Neural cell (in vitro differentiated cells): ENCODE measurements around the gene MEMO1. TPM values are rescaled to one million over a fixed set of nuclear protein-coding genes. Genes with fewer than 3 reads are reported as not detected.

Experiments used
- H2AFZ ChIP-seq: fragments of 200-600, 300-800 bp; sonication (generic), shearing (Covaris generic); 2 replicates; pipeline ENCODE4 v1.6.0; 2014; ENCODE audit warnings: low read depth, mild to moderate bottlenecking, antibody characterized with exemption, low read length, moderate library complexity
- H3F3A ChIP-seq: fragments of 200-600 bp; shearing (Covaris generic); 2 replicates; pipeline ENCODE4 v1.6.1; 2016; ENCODE audit warnings: mild to moderate bottlenecking, moderate library complexity, mixed read lengths, antibody characterized with exemption, low read length; ENCODE audit not compliant: insufficient read depth, poor library complexity, severe bottlenecking
- H3K27ac ChIP-seq: fragments of 200-600, 300-800 bp; sonication (generic), shearing (Covaris generic); 2 replicates; pipeline ENCODE4 v1.5.1; 2014; ENCODE audit warnings: mild to moderate bottlenecking, low read length, moderate library complexity
- H3K27me3 ChIP-seq: fragments of 300-800, 200-600 bp; sonication (generic), shearing (Covaris generic); 2 replicates; pipeline ENCODE4 v1.6.0; 2014; ENCODE audit warnings: mild to moderate bottlenecking, low read depth, low read length, moderate library complexity; ENCODE audit not compliant: insufficient read depth
- H3K36me3 ChIP-seq: fragments of 300-800, 200-600 bp; sonication (generic), shearing (Covaris generic); 2 replicates; pipeline ENCODE4 v1.5.1; 2014; ENCODE audit warnings: mild to moderate bottlenecking, antibody characterized with exemption, low read length, moderate library complexity; ENCODE audit not compliant: insufficient read depth
- H3K4me2 ChIP-seq: fragments of 300-800, 200-600 bp; sonication (generic), shearing (Covaris generic); 2 replicates; pipeline ENCODE4 v1.6.0; 2014; ENCODE audit warnings: mild to moderate bottlenecking, low read length
- H3K4me3 ChIP-seq: fragments of 300-800, 200-600 bp; sonication (generic), shearing (Covaris generic); 2 replicates; pipeline ENCODE4 v1.5.1; 2014; ENCODE audit warnings: mild to moderate bottlenecking, low read length, moderate library complexity
- H3K79me2 ChIP-seq: fragments of 200-600 bp; shearing (Covaris generic); replicated peaks from 2 replicates; pipeline ENCODE4 v1.6.0; 2014; ENCODE audit warnings: mild to moderate bottlenecking, low read length, moderate library complexity; ENCODE audit not compliant: insufficient read depth
- H3K9ac ChIP-seq: fragments of 300-800, 200-600 bp; sonication (generic), shearing (Covaris generic); 2 replicates; pipeline ENCODE4 v1.6.1; 2016; ENCODE audit warnings: mild to moderate bottlenecking, low read length, mixed read lengths
- H3K9me2 ChIP-seq: fragments of 200-600 bp; shearing (Covaris generic); 2 replicates; pipeline ENCODE4 v1.6.1; 2016; ENCODE audit warnings: mild to moderate bottlenecking, low read length, mixed read lengths; ENCODE audit not compliant: insufficient read depth
- H3K9me3 ChIP-seq: fragments of 200-600, 300-800 bp; sonication (generic), shearing (Covaris generic); 2 replicates; pipeline ENCODE4 v1.6.1; 2016; ENCODE audit warnings: mild to moderate bottlenecking, mixed run types, low read length, moderate library complexity, mixed read lengths
- H4K20me1 ChIP-seq: fragments of 200-600 bp; shearing (Covaris generic); 2 replicates; pipeline ENCODE4 v1.6.1; 2016; ENCODE audit warnings: mild to moderate bottlenecking, mixed run types; ENCODE audit not compliant: insufficient read depth
- EP300 ChIP-seq: fragments of 450-650 bp; conservative IDR thresholded peaks from 2 replicates; pipeline ENCODE4 v1.6.1; 2014; ENCODE audit warnings: antibody characterized with exemption, mild to moderate bottlenecking, moderate library complexity; ENCODE audit not compliant: poor library complexity, severe bottlenecking
- EZH2 ChIP-seq: fragments of 200-600, 300-800 bp; shearing (Covaris generic), sonication (generic); IDR thresholded peaks from 2 replicates; pipeline ENCODE4 v1.6.1; 2014; ENCODE audit warnings: antibody characterized with exemption, low read length, borderline replicate concordance, mild to moderate bottlenecking; ENCODE audit not compliant: insufficient read depth, poor library complexity, severe bottlenecking
- MXI1 ChIP-seq: fragments of 450-650 bp; conservative IDR thresholded peaks from 2 replicates; pipeline ENCODE4 v1.6.1; 2014; ENCODE audit warnings: antibody characterized with exemption, mild to moderate bottlenecking; ENCODE audit not compliant: poor library complexity, severe bottlenecking
- POLR2AphosphoS5 ChIP-seq: IDR thresholded peaks from 2 replicates; pipeline ENCODE4 v1.6.1; 2012
- RAD21 ChIP-seq: fragments of 450-650 bp; conservative IDR thresholded peaks from 2 replicates; pipeline ENCODE4 v1.6.1; 2014; ENCODE audit warnings: antibody characterized with exemption, mild to moderate bottlenecking, moderate library complexity
- SMC3 ChIP-seq: fragments of 450-650 bp; conservative IDR thresholded peaks from 2 replicates; pipeline ENCODE4 v1.6.1; 2014; ENCODE audit warnings: antibody characterized with exemption, mild to moderate bottlenecking, moderate library complexity; ENCODE audit not compliant: poor library complexity
- TAF1 ChIP-seq: IDR thresholded peaks from 2 replicates; pipeline ENCODE4 v1.6.1; 2012; ENCODE audit warnings: low read depth
- polyA plus RNA-seq: library from polyadenylated mRNA; depleted of rRNA; stranded (reverse); fragments of >200 nt; gene quantifications from 2 replicates; pipeline ENCODE4 v1.2.3, GENCODE V29; 2014
- TF ChIP-seq, protein P1 (sequence below): IDR thresholded peaks from 2 replicates; pipeline ENCODE4 v1.6.1; 2012; ENCODE audit warnings: borderline replicate concordance
- TF ChIP-seq, protein P2 (sequence below): fragments of 450-650 bp; IDR thresholded peaks from 2 replicates; pipeline ENCODE4 v1.5.1; 2014; ENCODE audit warnings: antibody characterized with exemption, mild to moderate bottlenecking, moderate library complexity; ENCODE audit not compliant: poor library complexity, severe bottlenecking

MEMO1 gene
- polyA plus RNA-seq, 1 donor from 2014 or later = 124 TPM

DNA sequence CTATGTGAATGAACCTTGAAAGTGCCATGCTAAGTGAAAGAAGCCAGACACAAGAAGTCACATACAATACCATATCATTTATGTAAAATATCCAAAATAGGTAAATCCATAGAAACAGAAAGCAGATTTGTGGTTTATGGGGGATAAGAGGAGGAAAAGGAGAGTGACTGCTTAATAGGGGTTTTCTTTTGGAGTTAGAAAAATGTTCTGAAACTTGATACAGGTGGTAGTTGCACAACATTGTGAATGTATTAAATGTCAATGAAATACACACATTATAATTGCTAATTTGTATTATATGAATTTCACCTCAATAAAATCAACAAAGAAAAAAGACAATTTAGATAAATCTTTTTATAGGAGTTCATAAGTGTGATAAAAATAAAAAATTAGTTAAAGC is 37.1 kb downstream of the MEMO1 start:
- Histone ChIP-seq H3K36me3 (no peaks in the 10 kb centered on the region), H2AFZ (no peak overlapping the region), H3K9me2 (no peaks in the 10 kb centered on the region), H3K4me2 (no peak overlapping the region), H3K4me3 (no peak overlapping the region), H3F3A (no peaks in the 10 kb centered on the region), H4K20me1 (no peaks in the 10 kb centered on the region), H3K9ac (no peak overlapping the region), H3K27ac (no peak overlapping the region), H3K79me2 (peaks cover 24% of the 10 kb centered on the region), H3K27me3 (no peaks in the 10 kb centered on the region), H3K9me3 (no peaks in the 10 kb centered on the region)
- TF ChIP-seq MXI1 (no peak), SMC3 (no peak), EP300 (no peak), POLR2AphosphoS5 (no peak)

DNA sequence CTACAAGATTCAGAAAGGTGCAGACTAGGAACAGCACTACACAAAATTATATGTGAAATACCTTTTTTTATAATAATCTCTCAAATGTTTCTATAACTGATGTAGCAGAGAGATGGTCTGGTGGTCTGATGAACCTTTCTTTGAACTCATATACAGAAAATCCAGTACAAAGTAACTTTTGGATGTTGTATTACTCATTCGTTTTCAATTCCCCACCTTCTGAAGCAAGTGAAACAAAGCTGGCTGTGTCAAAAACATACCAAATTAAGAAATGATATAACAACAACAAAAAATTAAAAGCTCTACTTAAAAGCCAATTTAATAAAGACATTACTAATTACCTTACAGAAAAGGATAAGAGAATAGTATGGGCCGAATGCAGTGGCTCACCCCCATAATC is 38.7 kb downstream of the MEMO1 start:
- Histone ChIP-seq H3K36me3 (no peaks in the 10 kb centered on the region), H3K9me2 (no peaks in the 10 kb centered on the region), H3K4me2 (no peak overlapping the region), H3K27ac (no peak overlapping the region), H3K79me2 (peaks cover 18% of the 10 kb centered on the region), H3K27me3 (no peaks in the 10 kb centered on the region), H4K20me1 (no peaks in the 10 kb centered on the region), H3F3A (no peaks in the 10 kb centered on the region), H3K9ac (no peak overlapping the region), H3K9me3 (no peaks in the 10 kb centered on the region), H3K4me3 (no peak overlapping the region), H2AFZ (no peak overlapping the region)
- TF ChIP-seq, protein P1, sequence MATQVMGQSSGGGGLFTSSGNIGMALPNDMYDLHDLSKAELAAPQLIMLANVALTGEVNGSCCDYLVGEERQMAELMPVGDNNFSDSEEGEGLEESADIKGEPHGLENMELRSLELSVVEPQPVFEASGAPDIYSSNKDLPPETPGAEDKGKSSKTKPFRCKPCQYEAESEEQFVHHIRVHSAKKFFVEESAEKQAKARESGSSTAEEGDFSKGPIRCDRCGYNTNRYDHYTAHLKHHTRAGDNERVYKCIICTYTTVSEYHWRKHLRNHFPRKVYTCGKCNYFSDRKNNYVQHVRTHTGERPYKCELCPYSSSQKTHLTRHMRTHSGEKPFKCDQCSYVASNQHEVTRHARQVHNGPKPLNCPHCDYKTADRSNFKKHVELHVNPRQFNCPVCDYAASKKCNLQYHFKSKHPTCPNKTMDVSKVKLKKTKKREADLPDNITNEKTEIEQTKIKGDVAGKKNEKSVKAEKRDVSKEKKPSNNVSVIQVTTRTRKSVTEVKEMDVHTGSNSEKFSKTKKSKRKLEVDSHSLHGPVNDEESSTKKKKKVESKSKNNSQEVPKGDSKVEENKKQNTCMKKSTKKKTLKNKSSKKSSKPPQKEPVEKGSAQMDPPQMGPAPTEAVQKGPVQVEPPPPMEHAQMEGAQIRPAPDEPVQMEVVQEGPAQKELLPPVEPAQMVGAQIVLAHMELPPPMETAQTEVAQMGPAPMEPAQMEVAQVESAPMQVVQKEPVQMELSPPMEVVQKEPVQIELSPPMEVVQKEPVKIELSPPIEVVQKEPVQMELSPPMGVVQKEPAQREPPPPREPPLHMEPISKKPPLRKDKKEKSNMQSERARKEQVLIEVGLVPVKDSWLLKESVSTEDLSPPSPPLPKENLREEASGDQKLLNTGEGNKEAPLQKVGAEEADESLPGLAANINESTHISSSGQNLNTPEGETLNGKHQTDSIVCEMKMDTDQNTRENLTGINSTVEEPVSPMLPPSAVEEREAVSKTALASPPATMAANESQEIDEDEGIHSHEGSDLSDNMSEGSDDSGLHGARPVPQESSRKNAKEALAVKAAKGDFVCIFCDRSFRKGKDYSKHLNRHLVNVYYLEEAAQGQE = no peak
- TF ChIP-seq POLR2AphosphoS5 (no peak), EZH2 (no peak), RAD21 (no peak), TAF1 (no peak), MXI1 (no peak), SMC3 (no peak), EP300 (no peak)
- TF ChIP-seq, protein P2, sequence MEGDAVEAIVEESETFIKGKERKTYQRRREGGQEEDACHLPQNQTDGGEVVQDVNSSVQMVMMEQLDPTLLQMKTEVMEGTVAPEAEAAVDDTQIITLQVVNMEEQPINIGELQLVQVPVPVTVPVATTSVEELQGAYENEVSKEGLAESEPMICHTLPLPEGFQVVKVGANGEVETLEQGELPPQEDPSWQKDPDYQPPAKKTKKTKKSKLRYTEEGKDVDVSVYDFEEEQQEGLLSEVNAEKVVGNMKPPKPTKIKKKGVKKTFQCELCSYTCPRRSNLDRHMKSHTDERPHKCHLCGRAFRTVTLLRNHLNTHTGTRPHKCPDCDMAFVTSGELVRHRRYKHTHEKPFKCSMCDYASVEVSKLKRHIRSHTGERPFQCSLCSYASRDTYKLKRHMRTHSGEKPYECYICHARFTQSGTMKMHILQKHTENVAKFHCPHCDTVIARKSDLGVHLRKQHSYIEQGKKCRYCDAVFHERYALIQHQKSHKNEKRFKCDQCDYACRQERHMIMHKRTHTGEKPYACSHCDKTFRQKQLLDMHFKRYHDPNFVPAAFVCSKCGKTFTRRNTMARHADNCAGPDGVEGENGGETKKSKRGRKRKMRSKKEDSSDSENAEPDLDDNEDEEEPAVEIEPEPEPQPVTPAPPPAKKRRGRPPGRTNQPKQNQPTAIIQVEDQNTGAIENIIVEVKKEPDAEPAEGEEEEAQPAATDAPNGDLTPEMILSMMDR = no peak

DNA sequence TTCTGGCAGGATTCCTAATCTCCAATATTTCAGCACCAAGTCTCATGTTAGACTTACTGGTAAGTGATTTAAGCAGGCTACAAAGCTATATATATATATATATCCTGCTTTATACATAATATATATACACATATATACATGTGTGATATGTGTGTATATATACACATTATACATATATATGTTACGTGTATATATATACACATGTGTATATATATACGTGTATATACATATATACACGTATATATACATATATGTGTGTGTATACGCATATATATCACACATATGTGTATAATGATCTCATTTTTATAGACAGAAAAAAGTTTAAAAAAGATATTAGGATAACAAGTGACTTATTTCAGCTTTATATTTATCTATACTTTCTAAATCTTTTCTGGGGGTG is 41.6 kb downstream of the MEMO1 start:
- Histone ChIP-seq H3K36me3 (no peaks in the 10 kb centered on the region), H3K4me2 (no peak overlapping the region), H4K20me1 (no peaks in the 10 kb centered on the region), H3K9ac (no peak overlapping the region), H3K27me3 (no peaks in the 10 kb centered on the region), H3K79me2 (peaks cover 12% of the 10 kb centered on the region), H3K27ac (no peak overlapping the region), H3F3A (no peaks in the 10 kb centered on the region), H3K9me3 (no peaks in the 10 kb centered on the region), H3K4me3 (no peak overlapping the region), H2AFZ (no peak overlapping the region), H3K9me2 (no peaks in the 10 kb centered on the region)
- TF ChIP-seq RAD21 (no peak), EZH2 (no peak), EP300 (no peak), POLR2AphosphoS5 (no peak), SMC3 (no peak), MXI1 (no peak), TAF1 (no peak)
- TF ChIP-seq, protein P2 = no peak
- TF ChIP-seq, protein P1 = no peak
